Liver (tissue), 9 donors: ENCODE measurements around the gene PDLIM4. TPM values are rescaled to one million over a fixed set of nuclear protein-coding genes. Genes with fewer than 3 reads are reported as not detected.

ENCODE experiments used
- DNase-seq: peaks from one replicate; pipeline ENCODE4 v3.0.0-alpha.2; 2017; ENCODE audit warnings: low spot score
- H3K27ac ChIP-seq, 2 donors: one replicate each; pipeline ENCODE4 v1.7.0; 2013; ENCODE audit warnings: inconsistent platforms in 2 of 2, low read length in 2 of 2, control low read depth in 1 of 2, low read depth in 1 of 2, mild to moderate bottlenecking in 1 of 2
- H3K27me3 ChIP-seq, 4 donors: one replicate each; pipeline versions ENCODE4 v1.6.1 to v1.7.0; 2013; ENCODE audit warnings: low read length in 3 of 4, inconsistent platforms in 1 of 4, mild to moderate bottlenecking in 1 of 4, moderate library complexity in 1 of 4; ENCODE audit not compliant: control insufficient read depth in 4 of 4, insufficient read depth in 4 of 4
- H3K36me3 ChIP-seq, 4 donors: one replicate each; pipeline versions ENCODE4 v1.6.1 to v1.7.0; 2013; ENCODE audit warnings: low read length in 3 of 4, mild to moderate bottlenecking in 3 of 4, low read depth in 1 of 4, moderate library complexity in 1 of 4; ENCODE audit not compliant: control insufficient read depth in 4 of 4, insufficient read depth in 3 of 4
- H3K4me1 ChIP-seq, 4 donors: one replicate each; pipeline versions ENCODE4 v1.6.1 to v1.7.0; 2013; ENCODE audit warnings: low read length in 3 of 4, mild to moderate bottlenecking in 3 of 4, moderate library complexity in 1 of 4; ENCODE audit not compliant: control insufficient read depth in 4 of 4, insufficient read depth in 4 of 4
- H3K4me3 ChIP-seq, 3 donors: one replicate each; pipeline versions ENCODE4 v1.6.1 to v1.7.0; 2013; ENCODE audit warnings: low read length in 3 of 3, control low read depth in 1 of 3, low read depth in 1 of 3, mild to moderate bottlenecking in 1 of 3
- H3K9ac ChIP-seq, 2 donors: one replicate each; pipeline ENCODE4 v1.7.0; 2013; ENCODE audit warnings: low read length in 2 of 2, mild to moderate bottlenecking in 2 of 2, moderate library complexity in 2 of 2, control low read depth in 1 of 2, low read depth in 1 of 2
- H3K9me3 ChIP-seq, 4 donors: one replicate each; pipeline versions ENCODE4 v1.6.1 to v1.7.0; 2013; ENCODE audit warnings: low read length in 3 of 4; ENCODE audit not compliant: control insufficient read depth in 4 of 4
- ATF3 ChIP-seq: IDR thresholded peaks from 2 replicates; pipeline ENCODE4 v1.6.1; 2016; ENCODE audit warnings: antibody characterized with exemption
- CTCF ChIP-seq: fragments of 150-350 bp; IDR thresholded peaks from 2 replicates; pipeline ENCODE4 v1.5.1; 2017; ENCODE audit warnings: improper control_type of control experiment, low read depth, low read length; ENCODE audit not compliant: missing input control
- EGR1 ChIP-seq, 2 donors: IDR thresholded peaks; 2 replicates each; pipeline ENCODE4 v1.6.1; 2016 to 2018; ENCODE audit warnings: antibody characterized with exemption in 2 of 2, low read depth in 2 of 2
- FOXA1 ChIP-seq: IDR thresholded peaks from 2 replicates; pipeline ENCODE4 v1.6.1; 2016; ENCODE audit warnings: antibody characterized with exemption
- FOXA2 ChIP-seq: IDR thresholded peaks from 2 replicates; pipeline ENCODE4 v1.6.1; 2016; ENCODE audit warnings: antibody characterized with exemption
- GABPA ChIP-seq, 2 donors: IDR thresholded peaks in 1 of 2; conservative IDR thresholded peaks in 1 of 2; 2 replicates each; pipeline ENCODE4 v1.6.1; 2016; ENCODE audit warnings: antibody characterized with exemption in 2 of 2, mild to moderate bottlenecking in 1 of 2, moderate library complexity in 1 of 2
- HNF4A ChIP-seq, 2 donors: conservative IDR thresholded peaks; 2 replicates each; pipeline ENCODE4 v1.6.1; 2016; ENCODE audit warnings: antibody characterized with exemption in 2 of 2, mild to moderate bottlenecking in 2 of 2
- HNF4G ChIP-seq: IDR thresholded peaks from 2 replicates; pipeline ENCODE4 v1.6.1; 2016; ENCODE audit warnings: antibody characterized with exemption
- JUND ChIP-seq, 2 donors: IDR thresholded peaks; 2 replicates each; pipeline ENCODE4 v1.6.1; 2016; ENCODE audit warnings: antibody characterized with exemption in 2 of 2
- MAX ChIP-seq: IDR thresholded peaks from 2 replicates; pipeline ENCODE4 v1.6.1; 2016; ENCODE audit warnings: antibody characterized with exemption
- NR2F2 ChIP-seq: IDR thresholded peaks from 2 replicates; pipeline ENCODE4 v1.6.1; 2016; ENCODE audit warnings: antibody characterized with exemption
- RAD21 ChIP-seq, 2 donors: IDR thresholded peaks; 2 replicates each; pipeline ENCODE4 v1.6.1; 2016; ENCODE audit warnings: antibody characterized with exemption in 2 of 2, mild to moderate bottlenecking in 2 of 2
- REST ChIP-seq: IDR thresholded peaks from 2 replicates; pipeline ENCODE4 v1.6.1; 2016; ENCODE audit warnings: antibody characterized with exemption, mild to moderate bottlenecking
- RXRA ChIP-seq, 2 donors: IDR thresholded peaks; 2 replicates each; pipeline ENCODE4 v1.6.1; 2017 to 2018; ENCODE audit warnings: antibody characterized with exemption in 2 of 2, mild to moderate bottlenecking in 1 of 2
- SP1 ChIP-seq: IDR thresholded peaks from 2 replicates; pipeline ENCODE4 v1.6.1; 2018; ENCODE audit warnings: antibody characterized with exemption, mild to moderate bottlenecking
- TAF1 ChIP-seq: conservative IDR thresholded peaks from 2 replicates; pipeline ENCODE4 v1.6.1; 2016; ENCODE audit warnings: antibody characterized with exemption, mild to moderate bottlenecking
- YY1 ChIP-seq: IDR thresholded peaks from 2 replicates; pipeline ENCODE4 v1.6.1; 2016; ENCODE audit warnings: antibody characterized with exemption, mild to moderate bottlenecking
- ZBTB33 ChIP-seq: IDR thresholded peaks from 2 replicates; pipeline ENCODE4 v1.6.1; 2016; ENCODE audit warnings: antibody characterized with exemption
- WGBS: extraction: QIAGEN DNeasy Blood & Tissue Kit; methylation state at CpG from one replicate; pipeline ENCODE4 v1.1.7; 2013; 5-methylcytosine and 5-hydroxymethylcytosine counted together
- polyA plus RNA-seq, 2 donors: library from polyadenylated mRNA; stranded (reverse) in 1 of 2; unstranded in 1 of 2; fragments of 200-250 nt in 1 of 2; fragments of >200 nt in 1 of 2; fragmentation: Nextera tagmentation in 1 of 2; extraction: Ambion mirVana in 1 of 2; gene quantifications; one replicate each; pipeline versions ENCODE4 v1.2.1 to v1.2.3, GENCODE V29; 2013 to 2015
- total RNA-seq, 2 donors: library from RNA; depleted of rRNA; stranded (reverse); fragments of >200 nt; gene quantifications; one replicate each; pipeline ENCODE4 v1.2.3, GENCODE V29; 2014
- donor health status: healthy.
- donor health status: healthy.
- donor health status: healthy.
- donor health status: healthy.
- donor health status: healthy.

Gene PDLIM4
- total and polyA plus RNA-seq, 4 donors, result 0.25 to 0.93 (median 0.65) TPM

- Histone ChIP-seq H3K36me3 (no peaks in the 10 kb centered on the region), H3K4me1 (no peaks in the 10 kb centered on the region), H3K9ac (no peak overlapping the region), H3K27ac (no peak overlapping the region), H3K27me3 (no peaks in the 10 kb centered on the region), H3K9me3 (peaks cover 0 to 12% (median 7%) of the 10 kb centered on the region in 4 donors), H3K4me3 (no peak overlapping the region)
- 63% methylated on average over 1 of the region's 1 CpG for WGBS
- DNase-seq, result no peak
- TF ChIP-seq HNF4G, result no peak
- no peak for TF ChIP-seq RXRA (IDR thresholded peaks at IDR 0.05)
- no peak for TF ChIP-seq YY1
- no peak for TF ChIP-seq NR2F2
- TF ChIP-seq MAX, result no peak
- no peak for TF ChIP-seq EGR1 (IDR thresholded peaks at IDR 0.05; ENCODE audit: low read depth in 2 of 2)
- TF ChIP-seq ZBTB33, result no peak
- TF ChIP-seq GABPA (IDR thresholded peaks at IDR 0.05 in 1 of 2, conservative IDR thresholded peaks at IDR 0.05 in 1 of 2), result no peak
- TF ChIP-seq CTCF, result no peak
- no peak for TF ChIP-seq REST
- TF ChIP-seq RAD21 (IDR thresholded peaks at IDR 0.05), result no peak
- no peak for TF ChIP-seq ATF3
- no peak for TF ChIP-seq FOXA2
- no peak for TF ChIP-seq SP1
- no peak for TF ChIP-seq TAF1
- no peak for TF ChIP-seq FOXA1
- no peak for TF ChIP-seq JUND (IDR thresholded peaks at IDR 0.05)
These were observed 11.9 kb upstream of the PDLIM4 start for GRCh38 chr5:132245593-132245992.

GRCh38 chr5:132246806-132247205 lies 10.7 kb upstream of the PDLIM4 start:
- Histone ChIP-seq H3K9ac (no peak overlapping the region), H3K27ac (no peak overlapping the region), H3K4me3 (no peak overlapping the region), H3K27me3 (no peaks in the 10 kb centered on the region), H3K9me3 (peaks cover 0 to 12% (median 6%) of the 10 kb centered on the region in 4 donors), H3K4me1 (no peaks in the 10 kb centered on the region), H3K36me3 (no peaks in the 10 kb centered on the region)
- DNase-seq, result no peak
- TF ChIP-seq EGR1 (IDR thresholded peaks at IDR 0.05; ENCODE audit: low read depth in 2 of 2), result no peak
- no peak for TF ChIP-seq HNF4G
- no peak for TF ChIP-seq GABPA (IDR thresholded peaks at IDR 0.05 in 1 of 2, conservative IDR thresholded peaks at IDR 0.05 in 1 of 2)
- no peak for TF ChIP-seq SP1
- TF ChIP-seq JUND (IDR thresholded peaks at IDR 0.05), result no peak
- no peak for TF ChIP-seq HNF4A (conservative IDR thresholded peaks at IDR 0.05)
- no peak for TF ChIP-seq MAX
